NOMO-1 treated with DMSO at 0.1 percent for 48 hours (cell line): ENCODE data around the gene HMX2.

Source experiments
- DNase-seq: peaks from one replicate; lab custom pipeline; 2025; ENCODE audit not compliant: unreplicated experiment; lab: John Stamatoyannopoulos, UW

Gene HMX2

GRCh38 chr10:123147635-123148413 is at the start of gene HMX2:
TSS of gene HMX2 (plus strand) at chr10:123148136. CDS start at chr10:123148379, 243 bp downstream.
- no peak for DNase-seq

GRCh38 chr10:123100030-123100762 is 47.7 kb upstream of the HMX2 start:
- no peak for DNase-seq

GRCh38 chr10:123101872-123102271 is 46.1 kb upstream of the HMX2 start:
- DNase-seq: no peak

- no peak for DNase-seq
Measured at GRCh38 chr10:123102673-123103072, 45.3 kb upstream of the HMX2 start.

- no peak for DNase-seq
Measured at GRCh38 chr10:123103944-123104343, 44.0 kb upstream of the HMX2 start.

GRCh38 chr10:123109466-123109865 is 38.5 kb upstream of the HMX2 start:
- no peak for DNase-seq

GRCh38 chr10:123117644-123118417 is 30.1 kb upstream of the HMX2 start:
- no peak for DNase-seq

- no peak for DNase-seq
Measured at GRCh38 chr10:123119081-123119480, 28.9 kb upstream of the HMX2 start.

- no peak for DNase-seq
Measured at GRCh38 chr10:123126246-123126645, 21.7 kb upstream of the HMX2 start.

GRCh38 chr10:123129618-123130271 is 18.2 kb upstream of the HMX2 start:
- no peak for DNase-seq

GRCh38 chr10:123132576-123133477 is 15.1 kb upstream of the HMX2 start:
- DNase-seq: peak; percentile 78

- DNase-seq: no peak
Measured at GRCh38 chr10:123133541-123134342, 14.2 kb upstream of the HMX2 start.

- DNase-seq: no peak
Measured at GRCh38 chr10:123134343-123134914, 13.5 kb upstream of the HMX2 start.

- DNase-seq: no peak
Measured at GRCh38 chr10:123134915-123135414, 13.0 kb upstream of the HMX2 start.

GRCh38 chr10:123135415-123136141 is 12.4 kb upstream of the HMX2 start, which contains the start of gene HMX3:
TSS of gene HMX3 (plus strand) at chr10:123135970. CDS start at chr10:123136051, 81 bp downstream.
- DNase-seq: peak; percentile 23

- no peak for DNase-seq
Measured at GRCh38 chr10:123136221-123136805, 11.6 kb upstream of the HMX2 start.

- peak; percentile 60 for DNase-seq
Measured at GRCh38 chr10:123136806-123137642, 10.9 kb upstream of the HMX2 start.
